PC-9 (cell line): ENCODE data around the gene PHLPP1. TPM values are rescaled to one million over a fixed set of nuclear protein-coding genes. Genes with fewer than 3 reads are reported as not detected.

Source experiments
- BruUV-seq: library from RNA; stranded (reverse); fragments of 400-500 nt; replicated peaks from 2 replicates; lab custom pipeline; 2021; lab: Mats Ljungman, UMichigan
- CTCF ChIA-PET: fragments of 300-600 bp; sonication (Branson Sonifier 250); formaldehyde crosslinking; loops from one replicate; lab custom pipeline; 2022; ENCODE audit warnings: antibody characterized with exemption; lab: Charles Lee
- POLR2A ChIA-PET: fragments of 300-600 bp; sonication (Branson Sonifier 250); formaldehyde crosslinking; loops from one replicate; lab custom pipeline; 2022; ENCODE audit warnings: antibody characterized with exemption; ENCODE audit not compliant: unreplicated experiment; lab: Charles Lee
- DNase-seq, 2 experiments: peaks; one replicate each; pipeline versions ENCODE4 v3.0.0 to v3.0.0-alpha.2; 2015 to 2022; ENCODE audit warnings: mixed read lengths in 1 of 2
- H2AFZ ChIP-seq: fragments of 200-600 bp; sonication (generic); 2 replicates; pipeline ENCODE4 v1.8.1; 2017; ENCODE audit warnings: antibody characterized with exemption
- H3F3A ChIP-seq: fragments of 200-600 bp; sonication (generic); 2 replicates; pipeline ENCODE4 v1.8.1; 2017; ENCODE audit warnings: antibody characterized with exemption, mild to moderate bottlenecking, low read depth; ENCODE audit not compliant: insufficient read depth
- H3K27ac ChIP-seq: fragments of 200-600 bp; sonication (generic); 2 replicates; pipeline ENCODE4 v1.6.1; 2016; ENCODE audit warnings: mixed run types
- H3K27me3 ChIP-seq: fragments of 200-600 bp; sonication (generic); 2 replicates; pipeline ENCODE4 v1.6.1; 2016; ENCODE audit warnings: low read depth, mixed run types; ENCODE audit not compliant: insufficient read depth
- H3K36me3 ChIP-seq: fragments of 200-600 bp; sonication (generic); 2 replicates; pipeline ENCODE4 v1.6.1; 2016; ENCODE audit warnings: low read depth, mixed run types
- H3K4me1 ChIP-seq: fragments of 200-600 bp; sonication (generic); replicated peaks from 2 replicates; pipeline ENCODE4 v1.6.1; 2016; ENCODE audit warnings: mixed run types; ENCODE audit not compliant: insufficient read depth
- H3K4me2 ChIP-seq: fragments of 200-600 bp; sonication (generic); 2 replicates; pipeline ENCODE4 v1.6.1; 2017; ENCODE audit warnings: mixed run types
- H3K4me3 ChIP-seq: fragments of 200-600 bp; sonication (generic); 2 replicates; pipeline ENCODE4 v1.6.1; 2016; ENCODE audit warnings: mixed run types
- H3K79me2 ChIP-seq: fragments of 200-600 bp; sonication (generic); 2 replicates; pipeline ENCODE4 v1.6.1; 2017; ENCODE audit warnings: low read depth, mixed run types
- H3K9me2 ChIP-seq: fragments of 200-600 bp; sonication (generic); 2 replicates; pipeline ENCODE4 v1.8.1; 2017; ENCODE audit warnings: mild to moderate bottlenecking; ENCODE audit not compliant: insufficient read depth
- H3K9me3 ChIP-seq: fragments of 200-600 bp; sonication (generic); 2 replicates; pipeline ENCODE4 v1.8.1; 2016; ENCODE audit warnings: low read depth; ENCODE audit not compliant: insufficient read depth
- H4K20me1 ChIP-seq: fragments of 200-600 bp; sonication (generic); 2 replicates; pipeline ENCODE4 v1.8.1; 2017; ENCODE audit not compliant: insufficient read depth
- EZH2 ChIP-seq: fragments of 200-600 bp; sonication (generic); IDR thresholded peaks from 2 replicates; pipeline ENCODE4 v1.8.0; 2017; ENCODE audit warnings: antibody characterized with exemption, low read depth
- intact Hi-C: fragments of 100-400 bp; cut with micrococcal nuclease; formaldehyde crosslinking; loops from one replicate; pipeline ENCODE4 v1.10.0; 2022; ENCODE audit not compliant: unreplicated experiment
- total RNA-seq: library from RNA; stranded (reverse); gene quantifications from 2 replicates; pipeline ENCODE4 v1.2.3, GENCODE V29; 2021
- TF ChIP-seq, protein P1 (sequence below): fragments of 200-600 bp; sonication (generic); conservative IDR thresholded peaks from 2 replicates; pipeline ENCODE4 v1.6.1; 2017; ENCODE audit warnings: mixed run types, antibody characterized with exemption, mild to moderate bottlenecking, moderate library complexity

The PHLPP1 gene
- total RNA-seq, 1 experiment from 2014 or later = 21.1 TPM

DNA sequence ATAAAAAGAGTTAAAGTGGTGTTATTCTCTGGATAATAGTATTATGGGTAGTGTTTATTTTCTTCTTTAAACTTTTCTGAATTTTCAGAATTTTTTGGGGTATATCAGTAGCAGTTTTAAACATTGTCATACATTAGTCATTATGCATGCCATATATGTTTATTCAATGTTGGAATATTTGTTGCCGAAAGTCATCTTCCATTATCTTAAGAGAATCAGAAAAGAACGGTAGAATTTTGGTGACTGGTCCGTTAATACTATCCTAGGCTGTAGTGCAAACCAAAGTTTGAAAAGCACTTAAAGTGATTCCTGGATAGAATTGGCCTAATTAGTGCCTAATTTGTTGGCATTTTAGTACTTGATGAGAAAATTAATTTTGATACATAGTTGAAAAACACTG, 244.1 kb downstream of the PHLPP1 start:
- ChIA-PET CTCF (interaction anchor here (0.6 kb wide), 1 partner anchor 254 kb away, joined by 4 read pairs; no protein-coding TSS in a partner anchor), POLR2A (no interaction called here)

DNA sequence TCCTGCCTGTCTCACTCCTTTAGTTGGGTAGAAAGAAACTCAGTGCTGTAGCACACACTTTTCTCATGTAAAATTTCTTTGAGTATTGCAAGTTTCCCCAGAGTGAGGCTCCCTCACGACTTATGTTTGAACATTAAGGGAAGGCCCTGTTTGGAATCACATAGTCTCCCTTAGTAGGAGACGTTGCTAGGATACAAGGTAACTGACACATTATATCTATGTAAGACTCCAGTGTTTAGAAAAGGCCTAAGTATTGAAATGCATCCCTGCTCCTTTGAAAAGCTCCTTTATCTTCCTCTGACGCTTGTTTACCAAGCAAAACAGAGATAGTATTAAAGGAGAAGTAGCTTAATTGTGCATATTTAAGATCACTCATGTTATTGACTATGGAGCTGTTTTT, 248.2 kb downstream of the PHLPP1 start:
- no TSS peak for BruUV-seq
- ChIA-PET CTCF (no interaction called here), POLR2A (interaction anchor here (0.7 kb wide), 1 partner anchor 27 kb away, joined by 5 read pairs; no protein-coding TSS in a partner anchor)
- H3K27me3 ChIP-seq = no peaks in the 10 kb centered on the region
- H4K20me1 ChIP-seq = no peaks in the 10 kb centered on the region
- H3K4me1 ChIP-seq = no peaks in the 10 kb centered on the region
- intact Hi-C loops = no loop called here
- no peak overlapping the region for H3K4me2 ChIP-seq
- H2AFZ ChIP-seq = no peak overlapping the region
- no peak for DNase-seq
- TF ChIP-seq EZH2 = no peak
- TF ChIP-seq, protein P1, sequence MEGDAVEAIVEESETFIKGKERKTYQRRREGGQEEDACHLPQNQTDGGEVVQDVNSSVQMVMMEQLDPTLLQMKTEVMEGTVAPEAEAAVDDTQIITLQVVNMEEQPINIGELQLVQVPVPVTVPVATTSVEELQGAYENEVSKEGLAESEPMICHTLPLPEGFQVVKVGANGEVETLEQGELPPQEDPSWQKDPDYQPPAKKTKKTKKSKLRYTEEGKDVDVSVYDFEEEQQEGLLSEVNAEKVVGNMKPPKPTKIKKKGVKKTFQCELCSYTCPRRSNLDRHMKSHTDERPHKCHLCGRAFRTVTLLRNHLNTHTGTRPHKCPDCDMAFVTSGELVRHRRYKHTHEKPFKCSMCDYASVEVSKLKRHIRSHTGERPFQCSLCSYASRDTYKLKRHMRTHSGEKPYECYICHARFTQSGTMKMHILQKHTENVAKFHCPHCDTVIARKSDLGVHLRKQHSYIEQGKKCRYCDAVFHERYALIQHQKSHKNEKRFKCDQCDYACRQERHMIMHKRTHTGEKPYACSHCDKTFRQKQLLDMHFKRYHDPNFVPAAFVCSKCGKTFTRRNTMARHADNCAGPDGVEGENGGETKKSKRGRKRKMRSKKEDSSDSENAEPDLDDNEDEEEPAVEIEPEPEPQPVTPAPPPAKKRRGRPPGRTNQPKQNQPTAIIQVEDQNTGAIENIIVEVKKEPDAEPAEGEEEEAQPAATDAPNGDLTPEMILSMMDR = no peak
- no peak overlapping the region for H3K4me3 ChIP-seq
- H3F3A ChIP-seq = no peaks in the 10 kb centered on the region
- H3K9me2 ChIP-seq = no peaks in the 10 kb centered on the region
- peaks cover 15% of the 10 kb centered on the region for H3K36me3 ChIP-seq
- no peak overlapping the region for H3K27ac ChIP-seq
- H3K79me2 ChIP-seq = no peaks in the 10 kb centered on the region
- no peaks in the 10 kb centered on the region for H3K9me3 ChIP-seq

More for the DNA sequence above, 244.1 kb downstream of the PHLPP1 start:
- Histone ChIP-seq H2AFZ (no peak overlapping the region), H3K27me3 (no peaks in the 10 kb centered on the region), H3F3A (no peaks in the 10 kb centered on the region), H3K27ac (no peak overlapping the region), H3K9me2 (no peaks in the 10 kb centered on the region), H3K9me3 (no peaks in the 10 kb centered on the region), H3K4me3 (no peak overlapping the region), H3K79me2 (no peaks in the 10 kb centered on the region), H3K4me2 (no peak overlapping the region), H3K4me1 (no peaks in the 10 kb centered on the region), H3K36me3 (peaks cover 15% of the 10 kb centered on the region), H4K20me1 (no peaks in the 10 kb centered on the region)
- DNase-seq = no peak
- TF ChIP-seq, protein P1 = no peak
- TF ChIP-seq EZH2 = no peak
- no TSS peak for BruUV-seq
- intact Hi-C loops = loop anchor here (2.0 to 5.0 kb wide), 2 partner anchors 157 to 245 kb away; partner anchors contain the start of gene PHLPP1

DNA sequence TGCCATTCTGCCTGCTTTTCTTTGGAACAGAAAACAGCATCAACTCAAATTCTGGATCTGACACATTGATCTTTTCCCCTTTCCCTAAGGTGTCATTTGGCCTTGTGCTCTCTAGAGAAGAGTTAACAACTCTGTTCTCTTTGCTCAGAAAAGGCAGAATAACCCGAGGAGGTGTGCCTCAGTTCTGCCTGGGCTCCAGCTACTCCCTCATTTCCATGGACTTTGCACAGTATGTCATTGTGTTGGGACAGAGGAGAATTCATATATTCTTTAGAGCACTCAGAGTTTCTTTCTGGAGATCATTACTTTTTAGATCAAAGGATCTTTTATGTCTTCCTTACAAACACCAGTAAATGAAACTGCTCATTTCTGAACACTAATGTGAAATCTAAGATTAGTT, 249.1 kb downstream of the PHLPP1 start:
- no peaks in the 10 kb centered on the region for H4K20me1 ChIP-seq
- no peak overlapping the region for H3K4me2 ChIP-seq
- no peak for DNase-seq
- no peak for TF ChIP-seq EZH2
- TF ChIP-seq, protein P1 = no peak
- H2AFZ ChIP-seq = no peak overlapping the region
- no TSS peak for BruUV-seq
- ChIA-PET POLR2A (no interaction called here), CTCF (no interaction called here)
- H3K36me3 ChIP-seq = peaks cover 11% of the 10 kb centered on the region
- intact Hi-C loops = no loop called here
- no peaks in the 10 kb centered on the region for H3K9me3 ChIP-seq
- H3K27ac ChIP-seq = no peak overlapping the region
- H3K79me2 ChIP-seq = no peaks in the 10 kb centered on the region
- no peak overlapping the region for H3K4me3 ChIP-seq
- no peaks in the 10 kb centered on the region for H3K27me3 ChIP-seq
- H3K9me2 ChIP-seq = no peaks in the 10 kb centered on the region
- H3F3A ChIP-seq = no peaks in the 10 kb centered on the region
- H3K4me1 ChIP-seq = no peaks in the 10 kb centered on the region
